HepG2 (cell line): ENCODE results near the gene NIP7. TPM values are rescaled to one million over a fixed set of nuclear protein-coding genes. Genes with fewer than 3 reads are reported as not detected.

ENCODE experiments used
- ARNTL ChIP-seq: sonication (generic); formaldehyde crosslinking; IDR thresholded peaks from 2 replicates; pipeline ENCODE4 v1.4.0; 2020; ENCODE audit warnings: mild to moderate bottlenecking, missing genetic modification reagents
- BCL6 ChIP-seq: IDR thresholded peaks from 2 replicates; pipeline ENCODE4 v1.6.1; 2016; ENCODE audit warnings: missing genetic modification reagents, missing compliant biosample characterization
- BORCS8-MEF2B ChIP-seq: sonication (generic); formaldehyde crosslinking; IDR thresholded peaks from 2 replicates; pipeline ENCODE4 v1.8.0; 2022; ENCODE audit warnings: mild to moderate bottlenecking, missing genetic modification reagents
- EED ChIP-seq: sonication (generic); formaldehyde crosslinking; IDR thresholded peaks from 2 replicates; pipeline ENCODE4 v1.5.0; 2020; ENCODE audit warnings: mild to moderate bottlenecking, missing genetic modification reagents
- HDAC1 ChIP-seq: sonication (generic); formaldehyde crosslinking; IDR thresholded peaks from 2 replicates; pipeline ENCODE4 v1.5.1; 2020; ENCODE audit warnings: mild to moderate bottlenecking, missing genetic modification reagents
- NBN ChIP-seq: fragments of 450-650 bp; conservative IDR thresholded peaks from 2 replicates; pipeline ENCODE4 v1.6.1; 2017
- POLR2AphosphoS2 ChIP-seq: IDR thresholded peaks from 2 replicates; pipeline ENCODE4 v1.6.1; 2011; ENCODE audit warnings: low read depth, low read length, improper control_type of control experiment
- PRMT3 ChIP-seq: sonication (generic); formaldehyde crosslinking; IDR thresholded peaks from 2 replicates; pipeline ENCODE4 v1.8.1; 2022; ENCODE audit warnings: low read depth, mild to moderate bottlenecking, moderate library complexity, missing genetic modification reagents, borderline replicate concordance
- PRPF4 ChIP-seq: fragments of 200-400 bp; formaldehyde crosslinking; IDR thresholded peaks from 2 replicates; pipeline ENCODE4 v1.6.1; 2016; ENCODE audit warnings: low read length, low read depth; ENCODE audit not compliant: poor library complexity, severe bottlenecking
- RBFOX2 ChIP-seq: fragments of 200-400 bp; formaldehyde crosslinking; IDR thresholded peaks from 2 replicates; pipeline ENCODE4 v1.6.1; 2017; ENCODE audit warnings: low read depth, mild to moderate bottlenecking, low read length
- REXO4 ChIP-seq: sonication (generic); formaldehyde crosslinking; IDR thresholded peaks from 2 replicates; pipeline ENCODE4 v1.8.0; 2022; ENCODE audit warnings: missing genetic modification reagents, mild to moderate bottlenecking, borderline replicate concordance
- SMC3 ChIP-seq: IDR thresholded peaks from 2 replicates; pipeline ENCODE4 v1.6.1; 2011; ENCODE audit warnings: low read length, improper control_type of control experiment
- TCF7L2 ChIP-seq: IDR thresholded peaks from 2 replicates; pipeline ENCODE4 v1.6.1; 2011; ENCODE audit warnings: mild to moderate bottlenecking, low read depth, low read length, moderate library complexity
- ZNF350 ChIP-seq: sonication (generic); formaldehyde crosslinking; IDR thresholded peaks from 2 replicates; pipeline ENCODE4 v1.4.0; 2020; ENCODE audit warnings: mild to moderate bottlenecking, low read depth, missing genetic modification reagents, borderline replicate concordance
- polyA plus RNA-seq, 8 experiments: library from polyadenylated mRNA; depleted of rRNA in 3 of 8; stranded (reverse) in 7 of 8; unstranded in 1 of 8; fragments of >200 nt; fragmentation: Illumina TruSeq in 4 of 8; extraction: Trizol in 4 of 8; gene quantifications; 2 replicates each; pipeline versions ENCODE4 v1.2.1 to v1.2.3, GENCODE V29; 2011 to 2016; ENCODE audit warnings: low read depth in 4 of 8, missing spikeins in 1 of 8, mixed read lengths in 1 of 8; ENCODE audit not compliant: insufficient read depth in 1 of 8
- total RNA-seq, 5 experiments: library from RNA; depleted of rRNA; stranded (reverse); fragments of >200 nt; fragmentation: Illumina TruSeq; extraction: Trizol; gene quantifications; 2 replicates each; pipeline ENCODE4 v1.2.3, GENCODE V29; 2016; ENCODE audit warnings: low read depth in 1 of 5
- TF ChIP-seq, protein P1 (sequence below): sonication (generic); formaldehyde crosslinking; IDR thresholded peaks from 2 replicates; pipeline ENCODE4 v1.8.1; 2022; ENCODE audit warnings: mild to moderate bottlenecking, missing genetic modification reagents
- TF ChIP-seq, protein P2 (sequence below): sonication (generic); formaldehyde crosslinking; IDR thresholded peaks from 2 replicates; pipeline ENCODE4 v1.5.0; 2020; ENCODE audit warnings: mild to moderate bottlenecking, missing genetic modification reagents, borderline replicate concordance
- TF ChIP-seq, protein P3 (sequence below): sonication (generic); formaldehyde crosslinking; IDR thresholded peaks from 2 replicates; pipeline ENCODE4 v1.4.0; 2020; ENCODE audit warnings: missing genetic modification reagents
- TF ChIP-seq, protein P4 (sequence below): sonication (generic); formaldehyde crosslinking; conservative IDR thresholded peaks from 2 replicates; pipeline ENCODE4 v1.4.0; 2020; ENCODE audit warnings: mild to moderate bottlenecking, missing genetic modification reagents, moderate library complexity
- TF ChIP-seq, protein P5 (sequence below): sonication (generic); formaldehyde crosslinking; IDR thresholded peaks from 2 replicates; pipeline ENCODE4 v1.5.0; 2020; ENCODE audit warnings: missing genetic modification reagents

NIP7 gene
- total and polyA plus RNA-seq, 2 of the 13 experiments (the other 11 are each of a cell fraction or from before 2014, with no cell fraction given) = 15.3 to 114 TPM

DNA sequence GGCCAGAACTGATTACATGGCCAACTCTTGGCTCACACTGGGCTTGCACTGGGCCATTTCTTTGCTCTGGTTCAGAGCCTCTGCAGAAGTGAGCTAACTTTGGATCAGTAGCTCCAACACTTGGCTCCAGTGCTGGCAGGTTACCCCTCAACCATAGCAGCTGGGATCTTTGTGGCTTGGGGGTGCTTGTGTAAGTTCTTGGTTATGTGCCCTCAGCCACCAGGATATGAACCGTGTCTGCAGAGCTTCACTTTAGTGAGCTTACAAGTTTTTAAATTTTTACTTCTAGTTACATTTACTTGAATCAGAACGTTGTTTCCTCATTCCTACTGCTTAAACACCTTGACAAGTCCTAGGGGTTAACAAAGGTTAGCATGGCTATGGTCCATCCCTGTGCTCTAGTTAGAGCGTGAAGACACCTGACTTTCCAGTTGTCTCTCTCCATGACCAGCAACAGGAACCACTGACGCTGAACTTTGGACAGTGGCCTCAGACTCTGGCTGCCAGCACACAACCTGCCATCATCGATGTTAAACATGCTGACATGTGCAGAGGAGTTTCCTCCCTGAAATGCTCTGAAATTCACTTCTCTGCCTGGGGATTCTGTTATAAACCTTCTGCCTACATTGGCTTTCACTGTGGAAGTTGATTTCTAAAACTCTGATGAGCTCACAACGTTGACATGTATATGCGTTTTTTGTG, 13.2 kb upstream of the NIP7 start (continued):
- TF ChIP-seq TCF7L2 = no peak
- TF ChIP-seq ARNTL (CRISPR knock-in tag) = peak; percentile 50; the same call in 1 of the 2 replicates
- no peak for TF ChIP-seq EED
- TF ChIP-seq, protein P1, sequence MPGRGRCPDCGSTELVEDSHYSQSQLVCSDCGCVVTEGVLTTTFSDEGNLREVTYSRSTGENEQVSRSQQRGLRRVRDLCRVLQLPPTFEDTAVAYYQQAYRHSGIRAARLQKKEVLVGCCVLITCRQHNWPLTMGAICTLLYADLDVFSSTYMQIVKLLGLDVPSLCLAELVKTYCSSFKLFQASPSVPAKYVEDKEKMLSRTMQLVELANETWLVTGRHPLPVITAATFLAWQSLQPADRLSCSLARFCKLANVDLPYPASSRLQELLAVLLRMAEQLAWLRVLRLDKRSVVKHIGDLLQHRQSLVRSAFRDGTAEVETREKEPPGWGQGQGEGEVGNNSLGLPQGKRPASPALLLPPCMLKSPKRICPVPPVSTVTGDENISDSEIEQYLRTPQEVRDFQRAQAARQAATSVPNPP = no peak
- TF ChIP-seq, protein P2, sequence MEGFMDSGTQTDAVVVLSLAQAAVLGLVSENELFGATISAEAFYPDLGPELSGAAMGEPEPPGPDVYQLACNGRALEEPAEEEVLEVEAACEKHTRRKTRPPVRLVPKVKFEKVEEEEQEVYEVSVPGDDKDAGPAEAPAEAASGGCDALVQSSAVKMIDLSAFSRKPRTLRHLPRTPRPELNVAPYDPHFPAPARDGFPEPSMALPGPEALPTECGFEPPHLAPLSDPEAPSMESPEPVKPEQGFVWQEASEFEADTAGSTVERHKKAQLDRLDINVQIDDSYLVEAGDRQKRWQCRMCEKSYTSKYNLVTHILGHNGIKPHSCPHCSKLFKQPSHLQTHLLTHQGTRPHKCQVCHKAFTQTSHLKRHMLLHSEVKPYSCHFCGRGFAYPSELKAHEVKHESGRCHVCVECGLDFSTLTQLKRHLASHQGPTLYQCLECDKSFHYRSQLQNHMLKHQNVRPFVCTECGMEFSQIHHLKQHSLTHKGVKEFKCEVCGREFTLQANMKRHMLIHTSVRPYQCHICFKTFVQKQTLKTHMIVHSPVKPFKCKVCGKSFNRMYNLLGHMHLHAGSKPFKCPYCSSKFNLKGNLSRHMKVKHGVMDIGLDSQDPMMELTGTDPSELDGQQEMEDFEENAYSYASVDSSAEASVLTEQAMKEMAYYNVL (CRISPR knock-in tag) = peak; percentile 59; the same call in 1 of the 2 replicates
- TF ChIP-seq REXO4 (CRISPR knock-in tag) = no peak
- TF ChIP-seq, protein P3, sequence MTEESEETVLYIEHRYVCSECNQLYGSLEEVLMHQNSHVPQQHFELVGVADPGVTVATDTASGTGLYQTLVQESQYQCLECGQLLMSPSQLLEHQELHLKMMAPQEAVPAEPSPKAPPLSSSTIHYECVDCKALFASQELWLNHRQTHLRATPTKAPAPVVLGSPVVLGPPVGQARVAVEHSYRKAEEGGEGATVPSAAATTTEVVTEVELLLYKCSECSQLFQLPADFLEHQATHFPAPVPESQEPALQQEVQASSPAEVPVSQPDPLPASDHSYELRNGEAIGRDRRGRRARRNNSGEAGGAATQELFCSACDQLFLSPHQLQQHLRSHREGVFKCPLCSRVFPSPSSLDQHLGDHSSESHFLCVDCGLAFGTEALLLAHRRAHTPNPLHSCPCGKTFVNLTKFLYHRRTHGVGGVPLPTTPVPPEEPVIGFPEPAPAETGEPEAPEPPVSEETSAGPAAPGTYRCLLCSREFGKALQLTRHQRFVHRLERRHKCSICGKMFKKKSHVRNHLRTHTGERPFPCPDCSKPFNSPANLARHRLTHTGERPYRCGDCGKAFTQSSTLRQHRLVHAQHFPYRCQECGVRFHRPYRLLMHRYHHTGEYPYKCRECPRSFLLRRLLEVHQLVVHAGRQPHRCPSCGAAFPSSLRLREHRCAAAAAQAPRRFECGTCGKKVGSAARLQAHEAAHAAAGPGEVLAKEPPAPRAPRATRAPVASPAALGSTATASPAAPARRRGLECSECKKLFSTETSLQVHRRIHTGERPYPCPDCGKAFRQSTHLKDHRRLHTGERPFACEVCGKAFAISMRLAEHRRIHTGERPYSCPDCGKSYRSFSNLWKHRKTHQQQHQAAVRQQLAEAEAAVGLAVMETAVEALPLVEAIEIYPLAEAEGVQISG = peak; percentile 92
- no peak for TF ChIP-seq PRPF4
- peak; percentile 46; the same call in 1 of the 2 replicates for TF ChIP-seq ZNF350 (CRISPR knock-in tag)
- 0 out of 2 replicates have a peak, but pooled peaks have one; percentile 15 for TF ChIP-seq BCL6 (CRISPR knock-in tag)
- TF ChIP-seq POLR2AphosphoS2 = no peak
- no peak for TF ChIP-seq NBN
- TF ChIP-seq, protein P4, sequence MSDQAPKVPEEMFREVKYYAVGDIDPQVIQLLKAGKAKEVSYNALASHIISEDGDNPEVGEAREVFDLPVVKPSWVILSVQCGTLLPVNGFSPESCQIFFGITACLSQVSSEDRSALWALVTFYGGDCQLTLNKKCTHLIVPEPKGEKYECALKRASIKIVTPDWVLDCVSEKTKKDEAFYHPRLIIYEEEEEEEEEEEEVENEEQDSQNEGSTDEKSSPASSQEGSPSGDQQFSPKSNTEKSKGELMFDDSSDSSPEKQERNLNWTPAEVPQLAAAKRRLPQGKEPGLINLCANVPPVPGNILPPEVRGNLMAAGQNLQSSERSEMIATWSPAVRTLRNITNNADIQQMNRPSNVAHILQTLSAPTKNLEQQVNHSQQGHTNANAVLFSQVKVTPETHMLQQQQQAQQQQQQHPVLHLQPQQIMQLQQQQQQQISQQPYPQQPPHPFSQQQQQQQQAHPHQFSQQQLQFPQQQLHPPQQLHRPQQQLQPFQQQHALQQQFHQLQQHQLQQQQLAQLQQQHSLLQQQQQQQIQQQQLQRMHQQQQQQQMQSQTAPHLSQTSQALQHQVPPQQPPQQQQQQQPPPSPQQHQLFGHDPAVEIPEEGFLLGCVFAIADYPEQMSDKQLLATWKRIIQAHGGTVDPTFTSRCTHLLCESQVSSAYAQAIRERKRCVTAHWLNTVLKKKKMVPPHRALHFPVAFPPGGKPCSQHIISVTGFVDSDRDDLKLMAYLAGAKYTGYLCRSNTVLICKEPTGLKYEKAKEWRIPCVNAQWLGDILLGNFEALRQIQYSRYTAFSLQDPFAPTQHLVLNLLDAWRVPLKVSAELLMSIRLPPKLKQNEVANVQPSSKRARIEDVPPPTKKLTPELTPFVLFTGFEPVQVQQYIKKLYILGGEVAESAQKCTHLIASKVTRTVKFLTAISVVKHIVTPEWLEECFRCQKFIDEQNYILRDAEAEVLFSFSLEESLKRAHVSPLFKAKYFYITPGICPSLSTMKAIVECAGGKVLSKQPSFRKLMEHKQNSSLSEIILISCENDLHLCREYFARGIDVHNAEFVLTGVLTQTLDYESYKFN (CRISPR knock-in tag) = peak; percentile 92
- TF ChIP-seq PRMT3 (CRISPR knock-in tag) = no peak
- TF ChIP-seq, protein P5, sequence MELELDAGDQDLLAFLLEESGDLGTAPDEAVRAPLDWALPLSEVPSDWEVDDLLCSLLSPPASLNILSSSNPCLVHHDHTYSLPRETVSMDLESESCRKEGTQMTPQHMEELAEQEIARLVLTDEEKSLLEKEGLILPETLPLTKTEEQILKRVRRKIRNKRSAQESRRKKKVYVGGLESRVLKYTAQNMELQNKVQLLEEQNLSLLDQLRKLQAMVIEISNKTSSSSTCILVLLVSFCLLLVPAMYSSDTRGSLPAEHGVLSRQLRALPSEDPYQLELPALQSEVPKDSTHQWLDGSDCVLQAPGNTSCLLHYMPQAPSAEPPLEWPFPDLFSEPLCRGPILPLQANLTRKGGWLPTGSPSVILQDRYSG (CRISPR knock-in tag) = no peak
- no peak; the same call in 1 of the 2 replicates for TF ChIP-seq SMC3
- TF ChIP-seq BORCS8-MEF2B (CRISPR knock-in tag) = peak; percentile 75; the same call in 1 of the 2 replicates
- peak; percentile 35 for TF ChIP-seq RBFOX2
- peak; percentile 83 for TF ChIP-seq HDAC1
